ENCODE measurements around the gene TMEM59L. TPM values are rescaled to one million over a fixed set of nuclear protein-coding genes. Genes with fewer than 3 reads are reported as not detected.

Gene TMEM59L
- polyA plus RNA-seq, 1 experiment: 1.6 TPM

GRCh38 chr19:18612051-18612771 lies 459 bp upstream of the TMEM59L start:
- no peak for DNase-seq (ENCODE audit: low read depth)
- POLR2A ChIA-PET: no interaction called here
- CTCF ChIA-PET: interaction anchor here (1.0 kb wide), 2 partner anchors 16 kb away, joined by 3 to 5 read pairs; no protein-coding TSS in a partner anchor
- Histone ChIP-seq H3K36me3 (ENCODE audit: control insufficient read depth, insufficient read depth, low read length) (no peaks in the 10 kb centered on the region), H3K4me3 (ENCODE audit: low read depth, low read length) (peak overlapping the region; percentile 40), H3K27me3 (ENCODE audit: control insufficient read depth, insufficient read depth, low read length) (peaks cover 53% of the 10 kb centered on the region)
- no peak for TF ChIP-seq CTCF (IDR thresholded peaks at IDR 0.05; ENCODE audit: insufficient read depth, low read depth, low read length)

- Histone ChIP-seq H3K4me3 (ENCODE audit: low read depth, low read length) (no peak overlapping the region), H3K36me3 (ENCODE audit: control insufficient read depth, insufficient read depth, low read length) (no peaks in the 10 kb centered on the region), H3K27me3 (ENCODE audit: control insufficient read depth, insufficient read depth, low read length) (peaks cover 39% of the 10 kb centered on the region)
- no peak for TF ChIP-seq CTCF (IDR thresholded peaks at IDR 0.05; ENCODE audit: insufficient read depth, low read depth, low read length)
- ChIA-PET CTCF (interaction anchor here (0.6 kb wide), 1 partner anchor 215 kb away, joined by 3 read pairs; no protein-coding TSS in a partner anchor), POLR2A (no interaction called here)
- no peak for DNase-seq (ENCODE audit: low read depth)
Observed at GRCh38 chr19:18613589-18614234, 1.0 kb downstream of the TMEM59L start.

GRCh38 chr19:18616023-18616422 lies 3.4 kb downstream of the TMEM59L start:
- ChIA-PET CTCF (interaction anchor here (0.6 kb wide), 1 partner anchor 231 kb away, joined by 3 read pairs; no protein-coding TSS in a partner anchor), POLR2A (no interaction called here)
- Histone ChIP-seq H3K36me3 (ENCODE audit: control insufficient read depth, insufficient read depth, low read length) (no peaks in the 10 kb centered on the region), H3K4me3 (ENCODE audit: low read depth, low read length) (no peak overlapping the region), H3K27me3 (ENCODE audit: control insufficient read depth, insufficient read depth, low read length) (peaks cover 26% of the 10 kb centered on the region)
- no peak for DNase-seq (ENCODE audit: low read depth)
- no peak for TF ChIP-seq CTCF (IDR thresholded peaks at IDR 0.05; ENCODE audit: insufficient read depth, low read depth, low read length)

- ChIA-PET POLR2A (no interaction called here), CTCF (no interaction called here)
- no peak for DNase-seq (ENCODE audit: low read depth)
Observed at GRCh38 chr19:18617562-18617961, 4.9 kb downstream of the TMEM59L start.

More at GRCh38 chr19:18617562-18617961, 4.9 kb downstream of the TMEM59L start:
- Histone ChIP-seq H3K4me3 (ENCODE audit: low read depth, low read length) (no peak overlapping the region), H3K36me3 (ENCODE audit: control insufficient read depth, insufficient read depth, low read length) (no peaks in the 10 kb centered on the region), H3K27me3 (ENCODE audit: control insufficient read depth, insufficient read depth, low read length) (peaks cover 14% of the 10 kb centered on the region)
- TF ChIP-seq CTCF (IDR thresholded peaks at IDR 0.05; ENCODE audit: insufficient read depth, low read depth, low read length): no peak
